ENCODE data around the gene SLC22A5.
"Not testable (repeated sequence)": the region's sequence is repeated elsewhere in the genome, so short reads cannot be mapped to it uniquely, and the experiment has no call there.

Gene SLC22A5

GRCh38 chr5:132388244-132389050 is 18.9 kb downstream of the SLC22A5 start:
- DNase-seq: no peak

GRCh38 chr5:132389051-132389331 is 19.5 kb downstream of the SLC22A5 start:
- no peak for DNase-seq

- DNase-seq: no peak
Measured at GRCh38 chr5:132389585-132390286, 20.2 kb downstream of the SLC22A5 start.

- no peak for DNase-seq
Measured at GRCh38 chr5:132391247-132391646, 21.7 kb downstream of the SLC22A5 start.

DNA sequence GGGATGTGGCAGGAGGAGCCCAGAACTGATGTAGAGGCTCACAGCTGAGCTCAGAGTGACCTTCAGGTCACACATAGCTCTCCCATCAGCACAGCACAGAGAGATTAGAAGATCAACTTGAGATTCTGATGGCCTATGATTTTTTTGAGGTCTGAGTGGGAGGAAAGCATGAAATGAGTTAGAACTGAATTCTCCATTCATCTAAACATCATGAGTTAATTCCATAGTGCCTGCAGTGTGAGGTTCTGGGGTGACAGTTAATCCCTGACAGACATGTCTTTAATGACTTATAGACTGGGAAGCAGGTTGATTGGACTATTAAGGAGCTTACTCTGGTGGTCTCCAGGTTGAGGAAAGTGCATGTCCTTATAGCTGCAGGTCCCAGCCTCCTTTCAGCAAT is 22.4 kb downstream of the SLC22A5 start:
- DNase-seq: no peak

- no peak for DNase-seq
Measured at GRCh38 chr5:132392411-132392810, 22.9 kb downstream of the SLC22A5 start.

- DNase-seq: no peak
Measured at GRCh38 chr5:132392978-132393825, 23.7 kb downstream of the SLC22A5 start.

DNA sequence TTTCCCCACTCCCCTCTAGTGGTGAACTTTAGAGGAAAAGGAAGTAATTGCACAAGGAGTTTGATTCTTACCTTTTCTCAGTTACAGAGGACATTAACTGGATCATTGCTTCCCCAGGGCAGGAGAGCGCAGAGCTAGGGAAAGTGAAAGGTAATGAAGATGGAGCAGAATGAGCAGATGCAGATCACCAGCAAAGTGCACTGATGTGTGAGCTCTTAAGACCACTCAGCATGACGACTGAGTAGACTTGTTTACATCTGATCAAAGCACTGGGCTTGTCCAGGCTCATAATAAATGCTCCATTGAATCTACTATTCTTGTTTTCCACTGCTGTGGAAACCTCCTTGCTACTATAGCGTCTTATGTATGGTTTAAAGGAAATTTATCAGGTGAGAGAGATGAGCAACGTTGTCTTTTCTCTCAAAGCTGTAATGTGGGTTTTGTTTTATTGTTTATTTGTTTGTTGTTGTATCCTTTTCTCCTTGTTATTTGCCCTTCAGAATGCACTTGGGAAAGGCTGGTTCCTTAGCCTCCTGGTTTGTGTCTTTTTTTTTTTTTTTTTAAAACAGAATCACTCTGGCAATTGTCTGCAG is 25.3 kb downstream of the SLC22A5 start:
- peak; percentile 88 for DNase-seq

GRCh38 chr5:132396589-132397031 is 27.1 kb downstream of the SLC22A5 start:
- DNase-seq: no peak

GRCh38 chr5:132397224-132397623 is 27.7 kb downstream of the SLC22A5 start:
- DNase-seq: no peak

DNA sequence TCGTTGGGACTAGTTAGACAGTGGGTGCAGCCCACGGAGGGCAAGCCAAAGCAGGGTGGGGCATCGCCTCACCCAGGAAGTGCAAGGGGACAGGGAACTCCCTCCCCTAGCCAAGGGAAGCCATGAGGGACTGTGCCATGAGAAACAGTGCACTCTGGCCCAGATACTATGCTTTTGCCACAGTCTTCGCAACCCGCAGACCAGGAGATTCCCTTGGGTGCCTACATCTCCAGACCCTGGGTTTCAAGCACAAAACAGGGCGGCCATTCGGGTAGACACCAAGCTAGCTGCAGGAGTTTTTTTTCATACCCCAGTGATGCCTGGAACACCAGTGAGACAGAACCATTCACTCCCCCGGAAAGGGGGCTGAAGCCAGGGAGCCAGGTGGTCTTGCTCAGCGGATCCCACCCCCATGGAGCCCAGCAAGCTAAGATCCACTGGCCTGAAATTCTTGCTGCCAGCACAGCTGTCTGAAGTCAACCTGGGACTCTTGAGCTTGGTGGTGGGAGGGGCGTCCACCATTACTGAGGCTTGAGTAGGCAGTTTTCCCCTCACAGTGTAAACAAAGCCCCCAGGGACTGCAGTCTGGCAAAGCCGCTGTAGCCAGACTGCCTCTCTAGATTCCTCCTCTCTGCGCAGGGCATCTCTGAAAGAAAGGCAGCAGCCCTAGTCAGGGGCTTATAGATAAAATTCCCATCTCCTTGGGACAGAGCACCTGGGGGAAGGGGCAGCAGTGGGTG is 28.6 kb downstream of the SLC22A5 start:
- DNase-seq: not testable (repeated sequence)

DNA sequence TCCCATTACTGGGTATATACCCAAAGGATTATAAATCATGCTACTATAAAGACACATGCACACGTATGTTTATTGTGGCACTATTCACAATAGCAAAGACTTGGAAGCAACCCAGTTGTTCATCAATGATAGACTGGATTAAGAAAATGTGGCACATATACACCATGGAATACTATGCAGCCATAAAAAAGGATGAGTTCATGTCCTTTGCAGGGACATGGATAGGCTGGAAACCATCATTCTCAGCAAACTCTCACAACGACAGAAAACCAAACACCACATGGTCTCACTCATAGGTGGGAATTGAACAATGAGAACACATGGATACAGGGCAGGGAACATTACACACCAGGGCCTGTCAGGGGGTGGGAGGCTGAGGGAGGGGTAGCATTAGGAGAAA is 34.5 kb downstream of the SLC22A5 start:
- not testable (repeated sequence) for DNase-seq

DNA sequence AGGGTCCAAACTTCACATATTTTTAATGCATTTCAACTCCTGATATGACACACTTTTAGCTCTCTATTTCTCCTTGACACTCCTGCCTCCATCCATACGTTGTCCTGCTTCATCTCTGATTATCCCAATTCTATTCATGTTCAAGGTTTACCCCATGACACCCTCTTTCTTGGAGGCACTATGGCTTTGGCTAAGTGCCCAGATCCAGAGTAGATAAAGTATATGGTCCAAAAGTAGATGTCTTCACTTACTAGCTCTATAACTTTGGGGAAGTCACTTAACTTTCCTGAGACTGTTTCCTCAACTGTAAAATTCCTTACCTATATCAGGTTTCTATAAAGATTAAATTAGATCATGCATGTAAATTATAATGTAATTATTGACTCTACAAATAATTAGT is 36.1 kb downstream of the SLC22A5 start:
- no peak for DNase-seq

DNA sequence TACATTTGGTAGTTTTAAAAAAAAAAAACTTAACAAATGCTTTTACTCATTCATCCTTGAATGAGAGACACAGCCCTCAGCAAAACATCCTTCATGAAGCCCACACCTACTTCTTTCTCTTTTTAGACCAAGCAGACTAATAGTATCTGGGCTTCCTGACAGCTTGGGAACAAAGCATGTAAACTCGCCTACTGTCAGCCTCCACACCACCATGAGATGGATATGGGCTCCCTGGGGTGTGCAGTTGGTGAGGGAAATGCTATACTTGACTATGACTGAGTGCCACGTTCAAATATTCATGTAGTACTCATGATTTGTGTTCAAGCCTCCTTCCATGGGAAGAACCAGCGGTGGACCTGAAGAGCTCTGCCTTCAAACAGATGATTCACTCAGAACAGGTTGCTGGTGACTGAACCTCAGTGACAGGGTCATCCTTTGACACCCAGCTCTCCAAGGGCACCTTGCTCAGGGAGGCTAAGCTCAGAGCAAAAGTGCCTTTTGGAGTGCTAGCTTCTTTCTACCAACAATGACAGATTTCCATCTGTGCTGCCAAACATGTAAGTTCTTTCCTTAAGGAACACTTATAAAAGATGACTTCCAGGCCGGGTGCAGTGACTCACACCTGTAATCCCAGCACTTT is 36.8 kb downstream of the SLC22A5 start:
- no peak for DNase-seq

GRCh38 chr5:132407970-132408369 is 38.5 kb downstream of the SLC22A5 start:
- DNase-seq: no peak

DNA sequence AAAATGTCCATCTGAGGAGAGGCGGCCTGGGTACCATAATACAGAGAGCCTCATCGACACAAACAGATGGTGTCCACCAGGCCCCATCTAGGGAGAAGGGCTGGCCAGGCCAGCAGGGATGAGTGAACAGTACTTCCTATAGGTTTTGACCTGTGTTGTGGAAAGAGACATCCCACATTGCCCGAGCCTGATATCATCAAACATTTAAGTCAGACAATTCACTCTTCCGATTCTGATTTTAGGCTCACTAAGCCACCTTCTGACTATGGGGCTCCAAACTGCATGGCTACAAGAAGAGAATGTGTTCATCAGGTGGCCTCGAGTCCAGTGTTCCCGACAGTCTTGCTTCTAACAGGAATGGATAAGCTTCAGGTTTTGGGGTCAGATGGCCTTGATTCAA is 38.9 kb downstream of the SLC22A5 start:
- DNase-seq: no peak

GRCh38 chr5:132408965-132409364 is 39.5 kb downstream of the SLC22A5 start:
- DNase-seq: no peak

GRCh38 chr5:132410451-132411303 is 41.2 kb downstream of the SLC22A5 start:
- no peak for DNase-seq

- DNase-seq: peak; percentile 23
Measured at GRCh38 chr5:132411304-132412013, 41.9 kb downstream of the SLC22A5 start.

GRCh38 chr5:132413567-132413966 is 44.1 kb downstream of the SLC22A5 start:
- DNase-seq: no peak
